Measurements from ENCODE around the gene HPSE. TPM values are rescaled to one million over a fixed set of nuclear protein-coding genes. Genes with fewer than 3 reads are reported as not detected.

Gene HPSE
- total RNA-seq, 1 experiment from 2014 or later = 12.6 TPM

DNA sequence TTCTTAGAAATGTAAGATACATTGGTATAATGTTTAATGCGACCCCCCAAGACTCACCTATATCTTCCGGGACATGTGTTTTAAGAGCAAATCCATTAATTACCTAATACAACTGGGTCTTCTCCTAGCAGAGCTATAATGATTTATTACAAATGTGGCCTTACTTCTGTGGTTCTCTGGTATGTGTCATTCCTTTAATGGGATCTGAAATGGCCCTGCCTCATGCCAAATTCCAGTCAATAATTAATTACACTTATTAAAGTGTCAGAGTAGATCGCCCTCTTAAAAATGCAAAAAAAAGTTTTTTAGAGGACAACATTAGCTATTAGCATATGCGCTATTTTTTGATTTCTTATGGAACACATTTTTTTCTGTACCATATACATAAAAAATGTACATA is 17.0 kb downstream of the HPSE start (continued):
- TF ChIP-seq REST (IDR thresholded peaks at IDR 0.05; ENCODE audit: low read depth) = no peak

GRCh38 chr4:83316459-83317165 is 18.0 kb downstream of the HPSE start:
- Histone ChIP-seq H4K20me1 (ENCODE audit: insufficient read depth) (no peaks in the 10 kb centered on the region), H3K4me3 (replicated peaks in 1 of 2; ENCODE audit: low read depth in 1 of 2, low read length in 2 of 2) (no peak overlapping the region), H3K9me3 (ENCODE audit: control insufficient read depth in 1 of 2, insufficient read depth in 1 of 2, low read depth in 1 of 2, low read length in 2 of 2) (no peaks in the 10 kb centered on the region), H3K36me3 (ENCODE audit: control insufficient read depth in 1 of 2, insufficient read depth in 2 of 2, low read length in 2 of 2) (no peaks in the 10 kb centered on the region), H3K27me3 (ENCODE audit: insufficient read depth, low read length) (no peaks in the 10 kb centered on the region), H2AFZ (ENCODE audit: low read depth, low read length, poor library complexity, severe bottlenecking) (no peak overlapping the region), H3K9ac (ENCODE audit: low read length) (no peak overlapping the region), H3K27ac (ENCODE audit: low read depth, low read length) (no peak overlapping the region), H3K79me2 (ENCODE audit: insufficient read depth, low read length) (no peaks in the 10 kb centered on the region), H3K4me1 (ENCODE audit: control insufficient read depth in 1 of 2, insufficient read depth in 2 of 2, low read length in 2 of 2) (no peaks in the 10 kb centered on the region), H3K9me2 (ENCODE audit: insufficient read depth) (no peaks in the 10 kb centered on the region), H3K4me2 (ENCODE audit: low read length) (no peak overlapping the region)
- TF ChIP-seq EGR1 (IDR thresholded peaks at IDR 0.05; ENCODE audit: low read depth) = no peak
- TF ChIP-seq ZFX (IDR thresholded peaks at IDR 0.05) = no peak
- no peak for TF ChIP-seq POLR2AphosphoS5 (IDR thresholded peaks at IDR 0.05; ENCODE audit: low read depth, low read length)
- no peak for TF ChIP-seq SRF (IDR thresholded peaks at IDR 0.05; ENCODE audit: low read depth)
- TF ChIP-seq ELF1 (IDR thresholded peaks at IDR 0.05; ENCODE audit: borderline replicate concordance, low read depth) = no peak
- no peak for TF ChIP-seq YY1 (IDR thresholded peaks at IDR 0.05; ENCODE audit: extremely low read depth, insufficient replicate concordance, low read depth, low read length)
- TF ChIP-seq RAD21 (IDR thresholded peaks at IDR 0.05; ENCODE audit: low read depth) = no peak
- TF ChIP-seq SIN3A (IDR thresholded peaks at IDR 0.05; ENCODE audit: low read depth) = no peak
- TF ChIP-seq FOSL1 (IDR thresholded peaks at IDR 0.05; ENCODE audit: low read depth) = no peak
- no peak for TF ChIP-seq REST (IDR thresholded peaks at IDR 0.05; ENCODE audit: low read depth)
- ATAC-seq (no peak), DNase-seq (ENCODE audit: low read depth, low spot score) (no peak)
- intact Hi-C loops (cut with micrococcal nuclease) = no loop called here
- ChIA-PET CTCF (no interaction called here), POLR2A (no interaction called here), RAD21 (ENCODE audit: low non-redundant PET in 1 of 2, low total read pairs in 2 of 2, uncharacterized antibody in 2 of 2, unreplicated experiment in 2 of 2) (no interaction called here)
- BruUV-seq (replicated peaks) = no TSS peak
